Measurements from ENCODE around the gene CLDN2. TPM values are rescaled to one million over a fixed set of nuclear protein-coding genes. Genes with fewer than 3 reads are reported as not detected.

The CLDN2 gene
- polyA plus RNA-seq, 3 donors: 56.8 to 77.4 (median 58.8) TPM

GRCh38 chrX:106917830-106918500 lies 2.2 kb upstream of the CLDN2 start:
- DNase-seq (ENCODE audit: low read depth in 3 of 3, low spot score in 2 of 3): no peak

- no peak for DNase-seq (ENCODE audit: low read depth in 3 of 3, low spot score in 2 of 3)
Measured at GRCh38 chrX:106921637-106922036, 1.4 kb downstream of the CLDN2 start.

GRCh38 chrX:106927023-106927422 lies 6.8 kb downstream of the CLDN2 start:
- no peak for DNase-seq (ENCODE audit: low read depth in 3 of 3, low spot score in 2 of 3)

- DNase-seq (ENCODE audit: low read depth in 3 of 3, low spot score in 2 of 3): no peak
Measured at GRCh38 chrX:106927700-106928099, 7.5 kb downstream of the CLDN2 start.

- no peak for DNase-seq (ENCODE audit: low read depth in 3 of 3, low spot score in 2 of 3)
Measured at GRCh38 chrX:106928227-106928626, 8.0 kb downstream of the CLDN2 start.

- DNase-seq (ENCODE audit: low read depth in 3 of 3, low spot score in 2 of 3): no peak
Measured at GRCh38 chrX:106931831-106932491, 11.8 kb downstream of the CLDN2 start.

GRCh38 chrX:106932492-106932923 lies 12.3 kb downstream of the CLDN2 start:
- DNase-seq (ENCODE audit: low read depth in 3 of 3, low spot score in 2 of 3): no peak

- no peak for DNase-seq (ENCODE audit: low read depth in 3 of 3, low spot score in 2 of 3)
Measured at GRCh38 chrX:106932960-106933537, 12.8 kb downstream of the CLDN2 start.

GRCh38 chrX:106933538-106933961 lies 13.3 kb downstream of the CLDN2 start:
- no peak for DNase-seq (ENCODE audit: low read depth in 3 of 3, low spot score in 2 of 3)

GRCh38 chrX:106935175-106935574 lies 15.0 kb downstream of the CLDN2 start:
- no peak for DNase-seq (ENCODE audit: low read depth in 3 of 3, low spot score in 2 of 3)

- no peak for DNase-seq (ENCODE audit: low read depth in 3 of 3, low spot score in 2 of 3)
Measured at GRCh38 chrX:106936246-106936645, 16.0 kb downstream of the CLDN2 start.

- no peak for DNase-seq (ENCODE audit: low read depth in 3 of 3, low spot score in 2 of 3)
Measured at GRCh38 chrX:106939566-106939965, 19.4 kb downstream of the CLDN2 start.

GRCh38 chrX:106940068-106940467 lies 19.9 kb downstream of the CLDN2 start:
- no peak for DNase-seq (ENCODE audit: low read depth in 3 of 3, low spot score in 2 of 3)

- DNase-seq (ENCODE audit: low read depth in 3 of 3, low spot score in 2 of 3): no peak
Measured at GRCh38 chrX:106946464-106946863, 26.3 kb downstream of the CLDN2 start.

GRCh38 chrX:106948641-106949040 lies 28.4 kb downstream of the CLDN2 start:
- DNase-seq (ENCODE audit: low read depth in 3 of 3, low spot score in 2 of 3): no peak

- no peak for DNase-seq (ENCODE audit: low read depth in 3 of 3, low spot score in 2 of 3)
Measured at GRCh38 chrX:106949366-106949765, 29.2 kb downstream of the CLDN2 start.

- no peak for DNase-seq (ENCODE audit: low read depth in 3 of 3, low spot score in 2 of 3)
Measured at GRCh38 chrX:106950381-106950780, 30.2 kb downstream of the CLDN2 start.

- DNase-seq (ENCODE audit: low read depth in 3 of 3, low spot score in 2 of 3): no peak
Measured at GRCh38 chrX:106951230-106951629, 31.0 kb downstream of the CLDN2 start.

- no peak for DNase-seq (ENCODE audit: low read depth in 3 of 3, low spot score in 2 of 3)
Measured at GRCh38 chrX:106952089-106952488, 31.9 kb downstream of the CLDN2 start.

GRCh38 chrX:106952538-106952937 lies 32.3 kb downstream of the CLDN2 start:
- DNase-seq (ENCODE audit: low read depth in 3 of 3, low spot score in 2 of 3): no peak

GRCh38 chrX:106952988-106953387 lies 32.8 kb downstream of the CLDN2 start:
- no peak for DNase-seq (ENCODE audit: low read depth in 3 of 3, low spot score in 2 of 3)

GRCh38 chrX:106954041-106954440 lies 33.8 kb downstream of the CLDN2 start:
- DNase-seq (ENCODE audit: low read depth in 3 of 3, low spot score in 2 of 3): no peak
